Vagina (tissue), 2 donors: Measurements from ENCODE around the gene ELP1.

Source experiments
- CTCF ChIP-seq, 3 experiments: fragments of 450-650 bp in 2 of 3; fragments of 200-600 bp in 1 of 3; sonication (generic) in 1 of 3; IDR thresholded peaks; one replicate each; pipeline ENCODE4 v1.5.1; 2017 to 2019; ENCODE audit warnings: antibody characterized with exemption in 3 of 3, mild to moderate bottlenecking in 2 of 3, moderate library complexity in 2 of 3
- POLR2A ChIP-seq, 2 donors: fragments of 450-650 bp; IDR thresholded peaks; one replicate each; pipeline ENCODE4 v1.6.1; 2017; ENCODE audit warnings: antibody characterized with exemption in 2 of 2, mild to moderate bottlenecking in 2 of 2, moderate library complexity in 2 of 2
- POLR2AphosphoS5 ChIP-seq, 2 donors: sonication (generic); formaldehyde crosslinking; IDR thresholded peaks; one replicate each; pipeline ENCODE4 v1.9.0; 2017; ENCODE audit warnings: antibody characterized with exemption in 2 of 2, mild to moderate bottlenecking in 2 of 2, low read depth in 1 of 2; ENCODE audit not compliant: insufficient read depth in 1 of 2

GRCh38 chr9:108860354-108860753, 73.6 kb downstream of the ELP1 start:
- TF ChIP-seq POLR2AphosphoS5 (IDR thresholded peaks at IDR 0.05; ENCODE audit: insufficient read depth in 1 of 2, low read depth in 1 of 2) (no peak), POLR2A (IDR thresholded peaks at IDR 0.05) (no peak), CTCF (IDR thresholded peaks at IDR 0.05) (no peak)
